Keratinocyte (primary cell): ENCODE results near the gene RAP2A.

Experiments used
- EZH2 ChIP-seq: IDR thresholded peaks from one replicate; pipeline ENCODE4 v1.6.1; 2012; ENCODE audit warnings: inconsistent platforms, mild to moderate bottlenecking, low read length, moderate library complexity
- TF ChIP-seq, protein P1 (sequence below), 3 experiments: IDR thresholded peaks in 1 of 3; conservative IDR thresholded peaks in 1 of 3; optimal IDR thresholded peaks in 1 of 3; 2 replicates in 2 of 3; 3 replicates in 1 of 3; pipeline versions ENCODE3 to v1.5.1; 2011; ENCODE audit warnings: low read length in 3 of 3, mild to moderate bottlenecking in 3 of 3, moderate library complexity in 2 of 3, control low read depth in 1 of 3, inconsistent platforms in 1 of 3; ENCODE audit not compliant: insufficient read depth in 2 of 3; ENCODE audit errors: extremely low read depth in 1 of 3

DNA sequence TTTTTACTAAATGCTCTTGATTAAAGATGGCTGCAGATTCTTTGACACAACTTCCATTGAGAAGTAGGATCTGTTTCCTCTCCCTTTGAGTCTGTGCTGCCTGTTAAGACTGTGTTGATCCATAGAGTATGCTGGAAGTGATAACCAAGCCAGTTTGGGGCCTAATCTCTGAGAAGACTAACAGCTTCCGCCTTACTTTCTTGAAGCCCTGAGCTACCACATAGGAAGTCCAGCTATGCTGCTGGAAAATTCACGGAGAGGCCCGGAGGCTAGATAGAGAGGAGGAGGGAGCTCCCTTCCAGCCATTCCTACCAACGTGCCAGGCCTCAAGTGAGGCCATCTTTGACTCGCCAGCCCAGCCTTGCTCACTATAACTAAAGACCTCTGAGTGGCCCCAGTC lies 12.5 kb downstream of the RAP2A start:
- TF ChIP-seq EZH2, result no peak
- TF ChIP-seq, protein P1, sequence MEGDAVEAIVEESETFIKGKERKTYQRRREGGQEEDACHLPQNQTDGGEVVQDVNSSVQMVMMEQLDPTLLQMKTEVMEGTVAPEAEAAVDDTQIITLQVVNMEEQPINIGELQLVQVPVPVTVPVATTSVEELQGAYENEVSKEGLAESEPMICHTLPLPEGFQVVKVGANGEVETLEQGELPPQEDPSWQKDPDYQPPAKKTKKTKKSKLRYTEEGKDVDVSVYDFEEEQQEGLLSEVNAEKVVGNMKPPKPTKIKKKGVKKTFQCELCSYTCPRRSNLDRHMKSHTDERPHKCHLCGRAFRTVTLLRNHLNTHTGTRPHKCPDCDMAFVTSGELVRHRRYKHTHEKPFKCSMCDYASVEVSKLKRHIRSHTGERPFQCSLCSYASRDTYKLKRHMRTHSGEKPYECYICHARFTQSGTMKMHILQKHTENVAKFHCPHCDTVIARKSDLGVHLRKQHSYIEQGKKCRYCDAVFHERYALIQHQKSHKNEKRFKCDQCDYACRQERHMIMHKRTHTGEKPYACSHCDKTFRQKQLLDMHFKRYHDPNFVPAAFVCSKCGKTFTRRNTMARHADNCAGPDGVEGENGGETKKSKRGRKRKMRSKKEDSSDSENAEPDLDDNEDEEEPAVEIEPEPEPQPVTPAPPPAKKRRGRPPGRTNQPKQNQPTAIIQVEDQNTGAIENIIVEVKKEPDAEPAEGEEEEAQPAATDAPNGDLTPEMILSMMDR (optimal IDR thresholded peaks at IDR 0.05 in 1 of 3, IDR thresholded peaks at IDR 0.05 in 1 of 3, conservative IDR thresholded peaks at IDR 0.05 in 1 of 3; ENCODE audit: extremely low read depth in 1 of 3, insufficient read depth in 2 of 3, low read length in 3 of 3), result no peak
